Stimulated activated CD8-positive, alpha-beta memory T cell treated with anti-CD3 and anti-CD28 coated beads, Interleukin-2, amount 100 ng/mL, for 1 hour (primary cell): ENCODE results near the gene LPCAT1.

ENCODE experiments used
- DNase-seq, 2 donors: peaks; one replicate each; pipeline ENCODE4 v3.0.0-alpha.2; 2020; ENCODE audit warnings: low read depth in 2 of 2

LPCAT1 gene

GRCh38 chr5:1412163-1412562, 111.6 kb downstream of the LPCAT1 start:
- DNase-seq: no peak
